HG03342 (cell line): Measurements from ENCODE around the gene FLT1.

ENCODE experiments used
- ATAC-seq: cut with Tn5 transposase; IDR thresholded peaks from one replicate; pipeline ENCODE4 v1.9.1; 2021; ENCODE audit warnings: mild to moderate bottlenecking, moderate library complexity; ENCODE audit not compliant: unreplicated experiment

FLT1 gene

DNA sequence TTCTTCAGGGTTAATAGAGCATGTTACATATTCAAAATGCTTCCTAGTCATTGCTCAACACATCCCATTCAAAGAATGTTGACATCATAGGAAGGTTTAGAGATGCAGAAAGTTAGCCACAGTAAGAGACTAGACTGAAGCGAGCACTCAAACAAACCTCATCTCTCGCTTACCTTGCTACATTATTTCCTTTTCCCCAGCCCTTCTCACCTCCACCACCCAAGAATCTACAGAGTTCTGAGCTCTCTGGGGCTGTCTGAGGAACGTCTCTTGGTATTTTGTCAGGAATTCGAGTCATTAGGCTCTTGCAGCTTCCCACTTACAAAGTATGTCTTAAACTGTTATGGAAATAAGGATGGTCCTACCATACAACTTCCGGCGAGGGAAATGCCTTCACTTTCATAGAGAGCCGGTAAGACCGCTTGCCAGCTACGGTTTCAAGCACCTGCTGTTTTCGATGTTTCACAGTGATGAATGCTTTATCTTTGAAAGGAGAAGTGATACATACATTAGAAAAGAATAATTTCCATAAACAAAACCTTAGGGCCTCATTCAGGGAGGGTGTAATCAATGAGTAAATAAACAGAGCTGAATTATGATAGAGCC is 65.1 kb downstream of the FLT1 start:
- ATAC-seq = peak; percentile 88

DNA sequence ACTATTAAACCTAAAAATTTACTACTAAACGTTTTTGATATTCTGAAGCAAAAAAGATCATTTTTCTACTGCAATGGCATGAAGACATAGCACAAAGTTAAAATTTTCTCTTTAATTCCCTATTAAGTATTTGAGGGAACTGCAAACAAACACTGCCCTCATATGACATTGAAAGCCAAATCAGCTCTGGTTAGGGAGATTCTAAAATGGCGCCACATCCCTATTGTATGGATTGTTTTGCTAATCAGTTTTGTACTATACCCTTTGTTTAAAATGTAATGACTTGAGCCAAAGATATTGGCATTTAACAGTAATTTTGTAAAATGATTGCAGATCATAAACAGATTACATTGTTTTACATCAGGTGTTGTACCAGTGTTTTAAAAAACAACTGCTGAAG is 65.8 kb downstream of the FLT1 start:
- no peak for ATAC-seq

DNA sequence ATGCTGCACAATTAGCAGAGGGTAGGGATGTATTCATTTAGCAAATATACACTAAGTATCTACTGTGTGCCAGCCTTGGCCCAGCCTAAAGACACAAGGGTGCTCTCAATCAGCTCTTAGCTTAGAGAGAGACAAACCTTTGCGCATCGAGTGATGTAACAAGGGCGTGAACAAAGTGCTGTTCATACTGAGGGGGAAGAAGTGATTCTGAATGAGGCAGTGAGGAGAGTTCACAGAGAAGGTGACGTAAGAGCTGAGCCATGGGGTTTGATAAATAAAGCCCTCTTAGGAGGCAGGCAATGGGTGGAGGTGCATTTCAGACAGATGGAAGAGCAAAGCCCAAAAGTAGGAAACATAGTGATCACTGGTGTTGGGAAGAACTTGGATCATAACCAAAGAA is 68.5 kb downstream of the FLT1 start:
- ATAC-seq = no peak

DNA sequence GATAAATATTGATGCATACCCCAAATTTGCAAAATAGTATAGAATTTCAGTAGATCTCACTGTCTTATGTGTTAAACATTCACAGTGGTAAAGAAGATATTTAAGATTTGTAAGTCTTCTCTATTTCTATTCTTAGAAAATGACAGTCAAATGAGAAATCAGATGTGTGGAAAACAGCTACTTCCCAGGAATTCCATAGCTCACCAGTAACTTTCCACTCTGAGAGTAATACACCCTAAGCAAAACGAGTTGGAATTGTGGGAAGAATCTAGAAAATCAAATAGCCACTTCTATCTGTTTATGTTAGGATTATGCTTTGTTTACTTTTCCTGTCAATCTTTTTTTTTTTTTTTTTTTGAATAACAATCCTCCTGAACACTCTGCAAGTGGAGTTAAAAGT is 69.1 kb downstream of the FLT1 start:
- no peak for ATAC-seq

DNA sequence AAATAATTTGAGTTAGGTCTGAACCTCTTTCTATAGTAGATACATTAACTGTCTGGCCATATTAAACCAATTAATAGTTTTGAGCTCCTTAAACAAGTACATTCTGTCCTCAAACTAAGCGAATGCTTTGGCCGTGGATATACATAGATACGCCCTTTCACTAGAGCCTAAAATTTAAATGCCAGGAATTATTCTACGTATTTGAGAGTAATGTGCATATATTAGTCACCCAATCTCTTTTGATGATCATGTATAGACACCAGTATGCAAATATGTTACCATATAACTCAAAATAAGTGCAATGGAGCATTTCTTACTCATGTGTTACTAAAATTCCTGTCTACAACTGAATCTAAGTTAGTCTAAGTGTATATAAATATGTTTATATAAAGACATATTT is 70.4 kb downstream of the FLT1 start:
- ATAC-seq = no peak

DNA sequence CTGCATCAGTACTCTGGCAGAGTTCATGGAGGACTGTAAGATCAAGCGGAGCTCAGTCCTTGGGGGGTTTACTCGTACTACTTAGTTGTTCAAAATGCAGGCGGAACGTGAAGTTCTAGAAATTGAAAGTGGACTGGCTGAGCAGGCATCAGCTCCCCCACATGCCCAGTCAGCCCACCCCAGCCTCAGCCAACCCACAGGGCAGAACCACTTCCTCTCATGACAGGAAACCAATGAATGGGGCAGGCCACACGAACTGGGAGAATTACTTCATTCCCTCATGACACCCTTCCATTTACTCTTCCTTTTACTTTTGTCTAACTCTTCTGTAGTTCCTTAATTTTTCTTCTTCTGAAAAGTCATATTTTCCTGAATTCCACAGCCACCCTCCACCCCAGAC is 71.9 kb downstream of the FLT1 start:
- ATAC-seq = peak; percentile 73

DNA sequence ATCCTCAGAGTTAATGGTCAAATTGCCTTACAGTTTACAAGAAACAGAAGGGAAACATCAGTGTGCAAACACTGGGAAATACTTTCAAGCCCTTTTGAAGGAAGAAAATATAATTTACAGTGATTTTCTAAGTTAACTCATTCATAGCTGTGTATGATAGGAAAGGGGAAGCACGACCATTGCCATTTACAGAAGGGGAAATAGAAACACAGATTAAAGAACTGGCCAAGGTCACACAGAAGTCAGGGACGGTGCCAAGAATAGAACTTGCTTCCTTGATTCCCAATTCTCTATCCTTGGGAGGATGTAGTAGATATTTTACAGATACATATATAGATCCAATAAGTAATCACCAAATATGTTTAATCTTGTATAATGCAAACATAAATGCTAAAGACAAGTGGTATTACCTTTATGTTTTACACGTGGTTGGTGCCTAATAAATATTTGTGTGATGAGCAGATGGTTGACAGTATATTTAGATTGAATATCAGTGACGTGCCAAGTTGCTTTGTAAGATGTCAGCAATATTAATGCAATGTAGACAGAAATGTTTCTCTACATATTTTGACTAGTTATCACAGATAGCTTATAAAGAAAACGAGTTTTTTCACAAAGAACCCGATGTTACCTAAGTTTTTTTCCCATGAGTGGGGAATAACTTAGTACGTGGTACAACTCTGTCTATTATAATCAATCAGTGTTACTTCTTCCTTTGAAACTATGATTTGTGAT is 73.1 kb downstream of the FLT1 start:
- ATAC-seq = no peak

DNA sequence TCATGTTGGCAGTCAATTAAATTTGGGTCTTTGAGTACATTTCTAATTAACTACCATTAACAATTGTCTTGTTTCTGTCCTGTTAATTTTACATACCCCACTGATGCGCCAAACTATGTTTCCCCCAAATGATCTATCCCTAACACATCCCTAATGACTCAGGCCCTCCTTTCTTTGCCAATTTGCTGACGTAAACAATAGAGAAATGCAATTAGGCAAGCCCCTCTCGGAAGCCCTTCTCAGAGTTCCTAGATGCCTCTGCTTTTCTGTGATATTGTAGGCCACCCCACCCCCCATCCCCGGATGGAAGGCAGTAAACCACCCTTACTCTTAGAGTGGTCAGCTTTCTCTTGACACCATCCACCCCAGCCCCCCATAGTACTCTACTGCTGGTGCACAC is 74.2 kb downstream of the FLT1 start:
- no peak for ATAC-seq

DNA sequence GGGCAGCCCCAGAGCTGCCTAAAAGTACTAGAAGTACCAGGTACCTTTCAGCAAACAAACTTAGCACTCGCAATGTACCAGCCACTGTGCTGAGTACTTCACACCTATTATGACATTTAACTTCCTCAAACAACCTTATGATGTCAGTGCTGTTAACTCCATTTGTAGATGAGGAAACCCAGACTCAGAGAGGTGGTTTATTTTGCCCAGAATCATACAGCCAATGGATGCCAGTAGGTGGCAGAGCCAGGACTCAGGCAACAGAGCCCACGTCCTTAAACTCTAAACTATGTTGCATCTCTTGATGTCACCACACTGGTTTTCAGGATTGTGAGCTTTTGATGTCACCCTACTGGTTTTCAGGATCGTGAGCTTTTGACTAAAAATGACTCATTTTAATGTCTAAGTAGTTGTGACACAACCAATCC is 78.9 kb downstream of the FLT1 start:
- ATAC-seq = no peak

DNA sequence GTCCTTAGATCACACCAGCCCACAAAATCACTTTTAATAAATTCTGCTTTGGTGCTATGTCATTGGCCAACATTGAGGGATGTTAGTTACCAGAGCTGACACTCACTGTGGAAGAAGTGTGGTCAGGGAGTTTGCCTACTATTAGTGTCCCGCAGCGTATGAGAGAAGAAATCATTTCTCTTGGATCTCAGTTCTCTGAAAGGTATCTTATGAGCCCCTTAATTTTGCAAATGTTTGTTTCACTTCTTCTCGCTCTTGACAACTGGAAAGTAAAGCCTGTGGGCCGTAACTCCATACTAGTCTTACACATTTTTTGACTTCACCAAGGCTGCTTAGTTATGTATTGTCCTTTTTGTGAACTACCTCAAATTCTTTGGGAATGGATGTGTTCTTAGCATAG is 80.9 kb downstream of the FLT1 start:
- peak; percentile 58 for ATAC-seq

DNA sequence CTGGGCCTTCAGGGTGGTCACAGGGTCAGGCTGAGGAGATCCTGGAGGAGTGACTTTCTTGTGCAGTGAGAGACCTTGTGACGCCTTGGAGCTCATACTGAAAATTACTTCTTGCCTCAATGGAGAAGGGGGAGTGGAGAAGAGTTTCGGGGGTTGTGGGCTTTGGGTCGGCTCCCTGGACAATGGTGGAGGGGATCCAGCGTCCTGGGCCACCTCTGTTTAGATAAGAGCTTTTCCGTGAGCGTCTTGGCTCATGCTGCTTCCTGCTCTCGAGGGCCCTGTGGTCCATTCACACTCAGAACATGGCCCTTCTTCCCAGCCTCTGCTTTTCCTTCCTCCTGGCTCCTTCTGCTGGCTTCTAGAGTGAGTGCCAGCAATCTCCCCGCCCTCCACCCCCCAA is 81.9 kb downstream of the FLT1 start:
- ATAC-seq = no peak

DNA sequence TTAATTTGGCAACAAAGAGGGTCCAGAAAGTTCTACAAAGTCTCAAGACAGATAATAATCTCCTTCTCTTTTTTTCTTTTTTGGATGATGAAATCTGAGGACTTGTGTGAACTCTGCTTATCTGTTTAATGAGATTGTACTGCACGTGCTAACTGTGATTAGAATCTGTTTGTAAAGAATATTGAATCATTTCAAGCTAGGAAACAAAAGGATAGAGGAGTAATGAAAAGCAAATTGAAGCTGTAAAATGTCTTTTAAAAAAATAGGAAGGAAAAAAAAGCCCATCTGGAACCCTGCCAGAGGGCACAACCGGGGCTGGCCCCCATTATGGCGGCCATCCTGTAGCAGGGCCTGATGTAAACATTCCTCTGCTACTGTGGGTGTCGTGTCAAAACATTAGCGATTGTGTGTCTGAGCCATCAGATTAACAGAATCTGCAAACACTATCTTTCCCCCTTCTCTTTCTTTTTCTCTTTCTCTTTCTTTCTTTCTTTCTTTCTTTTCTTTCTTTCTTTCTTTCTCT is 83.0 kb downstream of the FLT1 start:
- no peak for ATAC-seq

DNA sequence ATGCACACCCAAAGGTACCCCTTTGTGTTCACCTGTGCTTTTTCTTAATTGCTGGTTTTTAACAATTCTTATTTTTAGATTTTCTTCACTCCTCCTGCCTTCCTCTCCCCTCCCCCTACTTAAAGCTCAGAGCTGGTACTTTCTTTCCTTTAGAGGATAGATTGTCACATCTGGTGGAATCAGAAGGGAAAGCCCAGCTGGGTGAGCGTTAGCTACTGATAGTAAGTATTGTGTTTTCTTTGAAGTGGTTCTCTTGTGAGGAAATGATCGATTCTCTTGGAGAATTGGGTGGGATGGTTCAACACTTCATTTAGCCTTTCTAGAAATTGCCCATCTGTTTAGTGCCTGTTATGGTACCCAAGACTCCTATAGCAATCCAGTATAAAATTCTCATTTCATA is 84.8 kb downstream of the FLT1 start:
- ATAC-seq = no peak

DNA sequence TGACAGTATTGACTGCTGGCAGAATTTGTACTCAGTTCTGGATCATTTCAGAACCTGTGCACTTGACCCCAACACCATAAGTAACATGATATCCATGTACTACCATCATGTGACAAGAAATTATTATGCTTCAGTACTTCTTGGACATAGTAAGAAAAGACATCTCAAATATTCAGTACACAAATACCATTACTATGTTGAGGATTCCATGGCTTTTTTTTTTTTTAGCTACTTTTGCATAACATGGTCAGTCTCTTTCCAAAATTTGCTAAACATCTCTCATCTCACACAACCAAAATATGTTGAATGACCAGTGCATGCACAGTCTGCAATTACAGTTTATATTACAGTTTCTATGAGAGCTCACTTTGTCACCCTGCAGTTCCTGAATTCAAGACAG is 85.3 kb downstream of the FLT1 start:
- no peak for ATAC-seq

DNA sequence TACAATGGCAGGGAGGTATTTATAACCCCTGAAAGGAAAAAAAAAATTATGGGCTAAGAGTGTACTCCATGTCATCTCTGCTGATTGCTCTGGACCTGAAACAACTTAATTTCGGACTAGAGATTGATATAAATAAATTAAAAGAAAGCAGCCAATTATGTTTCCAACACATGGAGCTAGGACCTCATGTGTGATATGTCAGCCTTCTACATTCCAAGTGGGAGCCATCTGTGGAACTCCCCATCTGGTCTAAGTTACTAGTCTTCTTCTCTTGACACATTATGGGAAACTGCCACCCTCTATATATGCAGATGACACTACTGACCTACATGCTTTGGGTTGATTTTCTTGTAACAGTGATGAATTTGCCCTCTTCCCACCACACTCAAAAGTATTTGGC is 86.1 kb downstream of the FLT1 start:
- no peak for ATAC-seq

DNA sequence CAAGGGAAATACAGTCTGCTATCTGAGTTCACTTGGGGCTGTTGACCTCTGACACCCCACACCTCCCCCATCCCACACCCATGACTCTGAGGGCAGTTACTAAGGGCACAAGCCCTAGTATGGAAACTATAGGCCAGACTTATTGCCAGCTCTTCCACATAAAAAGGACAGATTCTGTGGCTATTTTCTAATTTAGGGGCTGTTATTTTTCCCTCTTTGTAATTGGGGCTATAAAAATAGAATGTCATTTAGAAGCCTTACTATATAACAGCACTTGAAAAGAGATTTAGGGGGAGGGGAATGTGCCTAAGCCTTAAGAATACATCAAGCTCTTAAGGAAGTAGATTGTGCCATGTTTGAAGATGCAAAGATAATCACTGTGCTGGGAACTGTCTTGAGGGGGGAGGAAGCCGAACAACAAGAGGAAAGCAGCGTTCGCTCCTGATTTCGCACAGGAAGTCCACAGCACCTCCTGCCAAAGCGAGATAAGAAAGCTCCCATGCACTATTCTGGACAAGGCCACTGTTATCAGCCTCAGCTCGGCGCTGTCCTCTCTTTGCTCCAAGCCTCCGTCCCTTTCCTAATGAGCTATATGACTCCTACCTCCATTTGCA is 86.6 kb downstream of the FLT1 start:
- no peak for ATAC-seq

DNA sequence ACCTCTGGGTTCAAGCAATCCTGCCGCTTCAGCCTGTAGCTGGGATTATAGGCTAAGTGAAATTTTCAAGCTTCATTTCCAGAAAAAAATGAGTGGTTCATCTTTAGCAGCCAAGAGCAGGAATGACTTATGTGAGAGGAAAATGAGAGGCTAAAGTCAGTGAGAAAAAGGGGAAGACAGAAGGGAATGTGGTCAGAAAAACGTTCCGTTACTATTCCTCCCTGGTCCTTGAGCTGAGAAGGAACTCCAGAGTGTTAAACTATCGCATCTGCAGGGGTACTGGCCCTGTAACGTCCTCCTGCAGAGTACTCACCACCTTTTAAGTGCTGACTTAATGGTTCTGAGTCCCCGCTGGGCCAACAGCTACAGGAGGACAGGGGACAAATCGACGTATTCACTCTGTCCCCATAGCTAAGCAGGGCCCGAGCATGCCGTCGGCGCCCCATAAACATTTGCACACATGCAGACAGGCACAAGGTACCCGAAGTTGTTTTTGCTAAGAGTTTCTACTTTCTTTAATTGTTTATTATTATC is 88.1 kb downstream of the FLT1 start:
- ATAC-seq = no peak

DNA sequence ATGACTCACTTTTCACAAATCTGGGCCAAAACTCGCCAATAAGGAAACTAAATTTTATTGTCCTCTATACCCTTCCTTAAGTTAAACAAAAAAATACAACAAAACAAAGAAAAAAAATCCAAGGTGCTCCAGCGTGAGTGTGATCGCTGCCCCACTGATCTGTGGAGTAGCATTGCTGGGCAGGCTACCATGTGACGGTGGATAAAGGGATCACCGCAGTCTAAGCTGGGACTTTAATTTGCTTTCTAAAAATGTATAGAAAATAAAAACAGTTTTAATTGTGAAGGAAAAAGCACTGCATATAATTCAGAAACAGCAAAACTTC is 92.9 kb downstream of the FLT1 start:
- ATAC-seq = no peak

DNA sequence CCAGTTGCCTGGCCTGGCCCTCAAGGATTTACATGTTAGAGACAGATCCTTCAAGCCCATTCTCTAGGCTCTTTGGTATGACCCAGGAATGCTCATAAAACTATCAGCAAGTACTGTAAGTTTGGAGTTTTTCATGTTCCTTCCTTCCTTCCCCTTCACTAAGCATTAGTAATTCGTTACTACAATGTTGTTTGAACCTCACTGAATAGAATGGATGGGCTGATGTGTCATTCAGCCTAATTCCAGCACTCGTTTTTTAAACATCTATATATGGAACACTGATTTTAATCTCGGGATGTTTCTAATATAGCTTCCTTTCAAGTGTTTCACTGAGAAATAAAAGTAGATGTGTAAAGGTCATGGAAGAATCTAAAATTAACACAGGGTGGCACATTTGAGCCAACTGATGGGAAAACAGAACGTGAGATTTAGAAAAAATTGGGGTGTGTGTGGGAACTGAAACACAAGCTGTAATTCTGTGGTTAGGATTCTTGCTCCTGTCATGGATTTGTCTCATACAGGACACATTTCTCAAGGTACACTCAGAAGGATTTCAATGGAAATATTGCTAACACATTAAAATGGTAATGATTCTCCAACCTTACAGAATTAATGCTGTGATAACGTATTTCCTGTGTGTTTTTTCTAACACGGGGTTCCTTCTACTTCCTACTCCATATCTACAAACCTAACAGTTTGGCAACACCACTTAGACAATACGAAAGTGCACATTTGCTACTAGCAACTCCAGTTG is 93.4 kb downstream of the FLT1 start:
- ATAC-seq = no peak

DNA sequence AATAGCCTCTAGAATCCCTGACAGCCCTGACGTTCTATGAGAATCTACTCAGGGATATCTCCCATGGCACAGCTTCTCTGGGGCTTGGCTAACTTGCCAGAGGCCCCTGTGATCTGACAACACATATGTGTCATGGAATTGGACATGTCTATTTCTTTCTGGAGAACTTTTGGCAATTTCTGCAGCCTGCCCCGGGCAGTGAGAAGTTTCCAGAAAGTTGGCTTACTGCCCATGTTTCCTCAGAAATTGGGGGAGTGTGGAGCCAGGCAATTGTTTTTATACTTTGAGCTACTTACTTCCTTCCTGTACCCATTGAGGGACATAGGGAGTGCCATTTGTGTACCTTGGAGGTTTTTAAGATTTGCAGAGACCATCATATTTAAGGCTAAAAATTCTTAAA is 98.9 kb downstream of the FLT1 start:
- no peak for ATAC-seq

DNA sequence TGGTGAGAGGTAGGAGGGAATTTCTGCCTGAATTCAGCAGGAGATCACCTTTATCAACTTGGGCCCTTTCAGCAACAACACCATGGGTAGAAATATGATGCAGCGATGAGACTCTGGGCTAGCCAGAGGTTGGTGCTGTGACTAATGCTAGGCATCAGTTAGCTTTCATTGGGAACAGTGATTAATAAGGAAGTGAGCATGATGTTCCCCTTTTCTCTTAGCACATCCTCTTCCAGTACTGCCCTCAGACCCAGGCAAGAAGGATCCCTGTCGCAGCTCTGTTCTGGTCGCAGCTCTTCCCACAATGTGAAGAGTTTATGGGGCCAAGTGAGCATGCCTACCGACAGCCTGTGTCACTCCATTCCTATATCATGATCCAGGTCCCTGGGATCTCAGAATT is 100.5 kb downstream of the FLT1 start:
- ATAC-seq = no peak
